SU-DHL-6 (cell line): Measurements from ENCODE around the gene PDIA5.

Source experiments
- H2AFZ ChIP-seq: fragments of 200-600 bp; sonication (generic); 2 replicates; pipeline ENCODE4 v1.6.1; 2014; ENCODE audit warnings: low read depth, mild to moderate bottlenecking, moderate library complexity, mixed read lengths, antibody characterized with exemption, low read length; ENCODE audit not compliant: severe bottlenecking
- H3F3A ChIP-seq: fragments of 200-600 bp; shearing (Covaris generic); 2 replicates; pipeline ENCODE4 v1.6.0; 2016; ENCODE audit warnings: antibody characterized with exemption, mild to moderate bottlenecking; ENCODE audit not compliant: insufficient read depth
- H3K27ac ChIP-seq: fragments of 200-600 bp; sonication (generic); 2 replicates; pipeline ENCODE4 v1.5.1; 2016; ENCODE audit warnings: low read depth, mild to moderate bottlenecking, low read length, moderate library complexity, mixed read lengths
- H3K27me3 ChIP-seq: fragments of 200-600 bp; sonication (generic), shearing (Covaris generic); 2 replicates; pipeline ENCODE4 v1.6.0; 2014; ENCODE audit warnings: mild to moderate bottlenecking, low read length
- H3K36me3 ChIP-seq: fragments of 200-600 bp; sonication (generic); 2 replicates; pipeline ENCODE4 v1.6.1; 2014; ENCODE audit warnings: mild to moderate bottlenecking, low read length, mixed read lengths
- H3K4me2 ChIP-seq: fragments of 300-600, 200-600 bp; shearing (Covaris generic), sonication (generic); 2 replicates; pipeline ENCODE4 v1.6.0; 2014; ENCODE audit warnings: low read length, low read depth, mild to moderate bottlenecking; ENCODE audit not compliant: poor library complexity, severe bottlenecking
- H3K4me3 ChIP-seq: fragments of 200-600 bp; sonication (generic); 2 replicates; pipeline ENCODE4 v1.5.1; 2014; ENCODE audit warnings: antibody characterized with exemption, low read length, mild to moderate bottlenecking, mixed read lengths; ENCODE audit not compliant: insufficient read depth, poor library complexity, severe bottlenecking
- H3K79me2 ChIP-seq: fragments of 200-600 bp; sonication (generic); 2 replicates; pipeline ENCODE4 v1.6.1; 2014; ENCODE audit warnings: mild to moderate bottlenecking, low read length, moderate library complexity; ENCODE audit not compliant: insufficient read depth
- H3K9ac ChIP-seq: fragments of 200-600 bp; sonication (generic); 2 replicates; pipeline ENCODE4 v1.7.0; 2014; ENCODE audit warnings: mild to moderate bottlenecking, low read length
- H3K9me2 ChIP-seq: fragments of 200-600 bp; sonication (generic); replicated peaks from 2 replicates; pipeline ENCODE4 v1.6.1; 2014; ENCODE audit warnings: low read length; ENCODE audit not compliant: insufficient read depth
- H3K9me3 ChIP-seq: fragments of 200-600 bp; sonication (generic); 2 replicates; pipeline ENCODE4 v1.6.1; 2014; ENCODE audit warnings: low read length, mixed read lengths; ENCODE audit not compliant: insufficient read depth
- H4K20me1 ChIP-seq: fragments of 200-600 bp; sonication (generic); 2 replicates; pipeline ENCODE4 v1.6.1; 2014; ENCODE audit warnings: low read depth, mild to moderate bottlenecking, antibody characterized with exemption, low read length, moderate library complexity, mixed read lengths
- CTCF ChIP-seq: fragments of 200-600 bp; sonication (generic); IDR thresholded peaks from one replicate; pipeline ENCODE4 v1.5.1; 2017; ENCODE audit warnings: antibody characterized with exemption, mild to moderate bottlenecking, low read length, moderate library complexity; ENCODE audit not compliant: insufficient read depth, poor library complexity, severe bottlenecking
- EZH2phosphoT487 ChIP-seq: fragments of 200-600 bp; sonication (generic), shearing (Covaris generic); conservative IDR thresholded peaks from 2 replicates; pipeline ENCODE4 v1.6.1; 2018; ENCODE audit warnings: mild to moderate bottlenecking, antibody characterized with exemption, low read length, moderate library complexity, mixed read lengths

PDIA5 gene

GRCh38 chr3:123129532-123129931, 62.7 kb downstream of the PDIA5 start:
- Histone ChIP-seq H3K9me2 (no peaks in the 10 kb centered on the region), H3K9ac (no peak overlapping the region), H3K9me3 (no peaks in the 10 kb centered on the region), H3K36me3 (no peaks in the 10 kb centered on the region), H2AFZ (no peak overlapping the region), H3K27me3 (no peaks in the 10 kb centered on the region), H3K79me2 (no peaks in the 10 kb centered on the region), H4K20me1 (no peaks in the 10 kb centered on the region), H3K4me3 (no peak overlapping the region), H3K27ac (no peak overlapping the region), H3F3A (no peaks in the 10 kb centered on the region), H3K4me2 (no peak overlapping the region)
- TF ChIP-seq CTCF (no peak), EZH2phosphoT487 (no peak)

GRCh38 chr3:123130079-123130750, 63.4 kb downstream of the PDIA5 start:
- Histone ChIP-seq H3K4me2 (no peak overlapping the region), H3K9ac (no peak overlapping the region), H3K27me3 (no peaks in the 10 kb centered on the region), H3K36me3 (no peaks in the 10 kb centered on the region), H3K9me2 (no peaks in the 10 kb centered on the region), H3K27ac (no peak overlapping the region), H3K79me2 (no peaks in the 10 kb centered on the region), H3K4me3 (no peak overlapping the region), H4K20me1 (no peaks in the 10 kb centered on the region), H3F3A (no peaks in the 10 kb centered on the region), H3K9me3 (no peaks in the 10 kb centered on the region), H2AFZ (no peak overlapping the region)
- TF ChIP-seq EZH2phosphoT487 (no peak), CTCF (no peak)

- H3F3A ChIP-seq, result no peaks in the 10 kb centered on the region
- H2AFZ ChIP-seq, result no peak overlapping the region
- H3K9ac ChIP-seq, result no peak overlapping the region
- TF ChIP-seq EZH2phosphoT487, result no peak
- no peak for TF ChIP-seq CTCF
- no peak overlapping the region for H3K4me3 ChIP-seq
- no peaks in the 10 kb centered on the region for H3K27me3 ChIP-seq
- H4K20me1 ChIP-seq, result no peaks in the 10 kb centered on the region
- no peak overlapping the region for H3K27ac ChIP-seq
- H3K9me2 ChIP-seq, result no peaks in the 10 kb centered on the region
- H3K9me3 ChIP-seq, result no peaks in the 10 kb centered on the region
- H3K36me3 ChIP-seq, result no peaks in the 10 kb centered on the region
- no peak overlapping the region for H3K4me2 ChIP-seq
- H3K79me2 ChIP-seq, result no peaks in the 10 kb centered on the region
Measured at GRCh38 chr3:123134671-123135070, 67.8 kb downstream of the PDIA5 start.

- H3K9me3 ChIP-seq, result no peaks in the 10 kb centered on the region
- H4K20me1 ChIP-seq, result no peaks in the 10 kb centered on the region
- no peaks in the 10 kb centered on the region for H3K36me3 ChIP-seq
- H3K4me2 ChIP-seq, result no peak overlapping the region
- no peak overlapping the region for H2AFZ ChIP-seq
- no peaks in the 10 kb centered on the region for H3K9me2 ChIP-seq
- no peaks in the 10 kb centered on the region for H3K79me2 ChIP-seq
- H3K9ac ChIP-seq, result no peak overlapping the region
- TF ChIP-seq CTCF (no peak), EZH2phosphoT487 (no peak)
- H3K4me3 ChIP-seq, result no peak overlapping the region
- no peak overlapping the region for H3K27ac ChIP-seq
- no peaks in the 10 kb centered on the region for H3F3A ChIP-seq
- no peaks in the 10 kb centered on the region for H3K27me3 ChIP-seq
Measured at GRCh38 chr3:123137001-123137400, 70.2 kb downstream of the PDIA5 start.
